GM19438 (cell line): Measurements from ENCODE around the gene SLC5A1.

ENCODE experiments used
- ATAC-seq: cut with Tn5 transposase; IDR thresholded peaks from one replicate; pipeline ENCODE4 v1.9.1; 2021; ENCODE audit warnings: low read depth; ENCODE audit not compliant: unreplicated experiment

SLC5A1 gene

GRCh38 chr22:32042924-32043323 lies at the start of gene SLC5A1:
Gene SLC5A1, plus strand, starts transcription at chr22:32043261. Its CDS starts 21 bp downstream, at chr22:32043282.
- no peak for ATAC-seq

- ATAC-seq = no peak
Observed at GRCh38 chr22:31995046-31995445, 48.0 kb upstream of the SLC5A1 start.

GRCh38 chr22:31995807-31996206 lies 47.3 kb upstream of the SLC5A1 start:
- ATAC-seq = no peak

DNA sequence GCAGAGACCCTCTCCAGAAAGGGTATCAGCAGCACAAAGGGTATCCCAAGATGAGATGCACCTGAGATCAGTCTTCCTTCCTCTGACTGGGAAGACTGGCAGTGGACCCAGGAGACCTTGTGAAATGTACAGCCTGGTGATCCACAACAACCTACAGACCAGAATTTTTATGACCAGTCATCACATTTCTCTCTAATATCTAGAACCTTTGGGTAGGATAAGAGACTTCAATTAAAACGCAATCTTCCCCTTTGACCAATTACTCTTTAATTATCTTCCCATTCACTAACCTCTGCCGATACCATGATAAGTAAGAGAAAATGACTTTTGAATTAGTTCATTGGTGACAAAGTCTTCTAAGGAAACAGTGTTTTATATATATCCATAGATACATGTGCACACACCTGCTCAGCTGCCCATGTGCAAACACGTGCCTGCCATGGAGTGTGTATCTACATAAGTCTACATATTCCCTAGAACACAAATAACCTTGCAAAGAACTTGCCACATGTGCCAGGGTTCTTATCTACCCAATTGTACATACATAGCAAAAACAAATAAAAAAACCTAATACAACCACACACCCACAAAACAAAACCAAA lies 44.2 kb upstream of the SLC5A1 start:
- ATAC-seq = no peak

- ATAC-seq = no peak
Observed at GRCh38 chr22:32000181-32000580, 42.9 kb upstream of the SLC5A1 start.

DNA sequence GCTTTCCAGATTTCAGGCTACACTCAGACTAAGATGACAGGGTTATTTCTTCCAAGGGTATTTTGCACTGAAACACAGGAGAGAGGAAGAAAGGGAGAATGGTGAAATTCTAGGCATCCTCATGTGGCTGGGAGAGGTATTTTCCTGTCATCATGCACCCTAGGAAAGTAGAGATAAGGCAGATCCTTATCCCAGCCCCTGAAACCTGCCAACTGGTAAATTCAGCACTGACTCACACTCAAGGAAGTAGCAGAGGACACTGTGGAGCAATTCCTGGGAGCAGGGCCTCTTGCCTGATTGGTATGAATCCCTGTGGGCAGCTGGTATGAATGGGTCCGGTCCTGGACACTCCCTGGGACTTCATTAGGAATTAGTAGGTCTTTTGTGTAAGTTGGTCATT lies 37.6 kb upstream of the SLC5A1 start:
- ATAC-seq = no peak

GRCh38 chr22:32013200-32013599 lies 29.9 kb upstream of the SLC5A1 start:
- ATAC-seq = no peak

DNA sequence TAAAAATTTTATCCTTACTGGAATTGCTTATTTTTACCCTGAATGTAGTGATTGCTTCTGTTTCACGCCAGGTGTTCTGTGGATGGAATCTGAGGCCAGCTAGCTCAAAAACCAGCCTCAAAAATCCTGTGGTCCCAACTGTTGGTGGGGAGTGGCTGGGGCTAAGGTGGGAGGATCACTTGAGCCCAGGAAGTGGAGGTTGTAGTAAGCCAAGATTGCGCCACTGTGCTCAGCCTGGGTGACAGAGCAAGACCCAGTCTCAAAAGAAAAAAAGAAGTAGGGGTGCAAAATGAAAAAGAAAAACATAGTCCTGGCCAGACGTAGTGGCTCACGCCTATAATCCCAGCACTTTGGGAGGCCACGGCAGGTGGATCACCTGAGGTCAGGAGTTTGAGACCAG lies 27.0 kb upstream of the SLC5A1 start:
- no peak for ATAC-seq

DNA sequence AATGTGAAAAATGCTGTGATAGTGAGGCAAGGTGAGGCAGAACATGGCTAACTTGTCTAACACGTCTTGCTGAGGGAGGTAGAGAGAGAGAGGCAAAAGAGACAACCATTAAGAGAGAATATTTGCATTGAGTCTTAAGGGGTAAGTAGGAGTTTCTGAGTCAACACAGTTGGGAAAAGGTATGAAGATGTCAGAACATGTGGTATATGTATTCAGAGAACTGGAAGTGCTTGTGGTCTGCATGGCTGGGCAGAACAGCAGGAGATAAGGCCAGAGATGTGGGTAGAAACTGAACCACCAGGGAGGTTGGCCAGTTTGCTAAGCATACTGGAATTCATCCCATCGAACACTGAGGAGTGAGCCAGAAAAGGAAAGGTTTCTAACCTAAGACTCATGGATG lies 25.0 kb upstream of the SLC5A1 start:
- ATAC-seq = no peak

DNA sequence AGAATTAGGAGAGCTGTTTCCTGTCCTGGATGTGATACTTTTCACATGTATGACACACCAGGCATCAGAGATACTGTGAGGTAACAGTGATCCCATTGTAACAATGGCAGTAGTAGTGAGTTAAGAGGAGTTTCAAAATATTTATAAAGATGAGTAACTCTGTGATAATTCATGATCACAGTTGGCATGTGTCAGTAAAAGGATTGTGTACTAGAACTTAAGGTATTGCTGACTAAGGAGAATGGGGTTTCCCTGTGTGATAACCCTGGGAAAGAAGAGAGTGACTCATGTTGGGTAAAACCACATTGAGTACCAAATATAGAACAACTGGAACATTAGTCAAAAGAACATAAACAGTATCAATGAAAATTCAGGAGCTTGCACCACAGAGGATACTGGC lies 22.9 kb upstream of the SLC5A1 start:
- ATAC-seq = no peak

- ATAC-seq = no peak
Observed at GRCh38 chr22:32021716-32022115, 21.3 kb upstream of the SLC5A1 start.

DNA sequence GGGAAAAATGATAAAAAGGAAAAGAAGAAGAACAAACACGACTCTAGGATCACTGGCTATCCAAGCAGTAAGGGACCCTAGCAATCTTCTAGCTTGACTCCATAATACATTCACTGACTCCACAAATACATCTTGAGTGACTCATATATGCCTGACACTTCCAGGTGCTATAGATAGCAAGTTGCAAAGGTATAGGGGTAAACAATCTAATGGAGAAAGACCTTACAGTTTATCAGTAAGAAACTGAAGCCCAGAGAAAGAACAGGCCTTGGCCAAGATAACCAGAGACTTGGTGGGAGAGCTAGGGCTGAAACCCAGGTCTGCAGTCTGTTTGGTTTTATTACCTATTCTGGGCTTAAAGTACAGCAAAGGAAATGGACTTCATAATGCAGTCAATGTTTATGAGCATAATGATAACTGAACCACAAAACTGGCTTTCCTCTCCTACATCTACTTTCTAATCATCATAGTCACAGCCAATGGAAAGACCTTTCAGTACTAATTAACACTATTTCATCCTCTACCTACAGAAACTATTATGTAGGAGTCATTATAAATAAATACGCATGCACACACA lies 19.7 kb upstream of the SLC5A1 start:
- ATAC-seq = no peak

DNA sequence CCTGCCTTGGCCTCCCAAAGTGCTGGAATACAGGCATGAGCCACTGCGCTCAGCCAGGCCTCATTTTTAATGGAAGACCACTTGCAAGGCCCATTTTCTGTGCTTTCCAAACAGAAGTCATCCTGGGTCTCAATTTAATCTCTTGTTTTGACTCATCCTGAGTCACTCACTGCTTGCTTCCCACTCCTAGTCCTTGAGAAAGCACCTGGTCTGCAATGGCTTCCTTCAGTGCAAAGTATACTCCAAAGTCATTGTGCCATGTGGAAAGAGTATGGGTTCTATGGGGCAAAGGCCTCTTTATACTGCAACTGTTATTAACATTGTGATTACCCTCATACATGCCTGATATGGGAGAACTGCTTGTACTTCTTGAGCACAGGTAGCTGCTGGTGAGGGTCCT lies 18.3 kb upstream of the SLC5A1 start:
- ATAC-seq = no peak

DNA sequence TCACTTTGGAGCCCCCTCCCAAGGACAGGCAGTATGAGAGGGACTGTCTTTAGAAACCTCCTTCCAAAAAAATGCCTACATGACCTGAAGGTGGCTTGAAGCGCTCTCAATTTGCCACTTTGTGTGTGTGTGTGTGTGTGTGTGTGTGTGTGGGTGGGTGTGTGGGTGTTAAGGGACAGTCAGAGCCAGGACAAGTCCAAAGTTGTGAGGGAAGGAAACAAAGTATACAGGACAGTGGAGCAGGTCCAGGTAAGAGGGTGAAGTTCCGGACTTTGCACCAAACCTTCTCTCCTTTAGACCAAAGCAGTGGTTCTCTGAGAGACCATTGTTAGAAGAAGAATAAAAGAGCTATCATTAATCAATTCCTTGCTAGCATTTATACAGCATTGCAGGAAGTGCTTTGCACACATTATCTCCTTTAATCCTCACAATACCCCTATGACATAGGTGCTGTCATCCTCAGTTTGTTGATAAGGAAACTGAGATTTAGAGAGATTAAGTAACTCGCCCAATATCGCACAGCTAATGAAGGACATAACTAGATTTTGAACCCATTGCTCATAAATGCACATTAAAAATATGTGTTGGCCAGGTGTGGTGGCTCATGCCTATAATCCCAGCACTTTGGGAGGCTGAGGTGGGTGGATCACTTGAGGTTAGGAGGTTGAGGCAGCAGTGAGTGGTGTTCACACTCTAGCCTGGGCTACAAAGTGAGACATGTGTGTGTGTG lies 12.4 kb upstream of the SLC5A1 start:
- no peak for ATAC-seq

DNA sequence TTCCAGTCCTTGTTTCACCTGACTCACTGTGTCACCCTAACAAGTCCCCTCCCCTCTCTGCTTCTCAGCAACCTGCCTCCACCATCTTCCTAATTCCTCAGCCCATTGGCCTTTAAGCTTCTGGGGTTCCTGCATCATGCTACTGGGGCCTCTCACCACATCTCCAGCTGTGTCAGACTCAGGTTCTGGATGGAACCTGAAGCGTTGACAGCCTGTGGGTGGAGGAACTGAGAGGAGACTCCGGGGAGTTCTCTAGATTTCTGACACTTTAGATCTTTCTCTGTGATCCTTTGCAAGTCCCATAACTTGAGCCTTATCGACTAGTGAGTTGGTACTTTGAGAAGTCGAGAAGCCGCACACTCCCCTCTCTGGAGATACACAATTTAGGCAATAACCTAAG lies 11.6 kb upstream of the SLC5A1 start:
- no peak for ATAC-seq

DNA sequence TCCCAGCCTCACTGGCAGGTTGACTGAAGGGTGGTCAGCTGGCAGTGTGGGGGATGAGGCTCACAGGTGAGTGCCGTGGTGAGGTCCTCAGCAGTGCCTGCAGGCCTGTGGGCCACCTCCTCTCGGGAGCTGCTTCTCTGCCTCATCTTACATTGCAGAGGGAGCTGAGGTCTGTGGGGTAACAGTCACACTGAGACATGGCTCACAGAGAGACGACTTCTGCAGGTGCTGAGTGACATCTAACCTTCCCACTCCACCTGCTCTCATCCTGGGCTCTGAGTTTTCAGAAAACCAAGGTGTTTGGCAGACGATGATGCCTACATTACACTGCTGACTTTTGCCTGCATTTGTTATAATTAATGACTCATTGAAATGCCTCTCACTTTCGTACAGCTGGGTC lies 8.8 kb upstream of the SLC5A1 start:
- no peak for ATAC-seq

- no peak for ATAC-seq
Observed at GRCh38 chr22:32037236-32037635, 5.8 kb upstream of the SLC5A1 start.

DNA sequence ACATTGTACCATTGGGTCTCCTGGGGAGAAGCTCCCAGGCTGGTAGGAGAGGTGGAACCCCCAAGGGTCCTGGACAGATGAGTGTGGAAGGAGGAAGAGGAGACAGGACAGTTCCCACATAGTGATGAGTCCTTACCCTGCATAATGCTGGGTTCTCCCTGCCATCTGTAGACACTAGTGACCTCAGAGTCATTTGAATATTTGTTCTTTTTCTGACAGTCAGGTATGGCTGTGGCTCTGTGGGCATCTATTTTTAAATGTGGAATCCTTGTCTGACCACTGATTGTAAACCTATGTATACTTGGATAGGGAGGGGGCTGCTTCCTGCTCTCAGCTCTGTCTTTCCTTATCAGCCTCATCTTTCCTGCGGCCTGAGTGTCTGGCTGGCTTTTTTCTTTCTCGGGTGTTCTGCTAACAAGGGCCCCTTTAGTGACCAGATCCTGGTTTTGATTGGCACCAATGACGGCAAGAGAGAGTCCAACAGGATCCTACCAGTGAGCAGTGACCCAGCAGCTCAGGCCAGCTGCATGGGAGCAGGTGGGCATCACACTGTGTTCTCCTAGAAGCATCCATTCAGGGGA lies 2.6 kb upstream of the SLC5A1 start:
- ATAC-seq = no peak

- ATAC-seq = no peak
Observed at GRCh38 chr22:32043391-32043790, 330 bp downstream of the SLC5A1 start.

- no peak for ATAC-seq
Observed at GRCh38 chr22:32044477-32044876, 1.4 kb downstream of the SLC5A1 start.

GRCh38 chr22:32044913-32045312 lies 1.9 kb downstream of the SLC5A1 start:
- no peak for ATAC-seq

- ATAC-seq = no peak
Observed at GRCh38 chr22:32048069-32048468, 5.0 kb downstream of the SLC5A1 start.
